ENCODE results near the gene SETD7. TPM values are rescaled to one million over a fixed set of nuclear protein-coding genes. Genes with fewer than 3 reads are reported as not detected.

Gene SETD7
- total RNA-seq, 1 donor from 2014 or later, result 51.8 TPM

- intact Hi-C loops (cut with DNase I), result no loop called here
- Histone ChIP-seq H3K9me3 (no peaks in the 10 kb centered on the region), H3K36me3 (peaks cover 0 to 72% of the 10 kb centered on the region in 2 donors), H3K4me1 (peaks cover 6% of the 10 kb centered on the region), H3K27me3 (no peaks in the 10 kb centered on the region), H3K4me3 (no peak overlapping the region), H3K27ac (no peak overlapping the region)
- TF ChIP-seq POLR2A (IDR thresholded peaks at IDR 0.05), result no peak
- TF ChIP-seq CTCF (IDR thresholded peaks at IDR 0.05), result no peak
- no peak for TF ChIP-seq POLR2AphosphoS5 (IDR thresholded peaks at IDR 0.05; ENCODE audit: insufficient read depth in 1 of 2, low read depth in 1 of 2)
- DNase-seq (ENCODE audit: extremely low spot score in 2 of 2), result no peak
Measured at GRCh38 chr4:139515531-139515958, 40.5 kb downstream of the SETD7 start.

DNA sequence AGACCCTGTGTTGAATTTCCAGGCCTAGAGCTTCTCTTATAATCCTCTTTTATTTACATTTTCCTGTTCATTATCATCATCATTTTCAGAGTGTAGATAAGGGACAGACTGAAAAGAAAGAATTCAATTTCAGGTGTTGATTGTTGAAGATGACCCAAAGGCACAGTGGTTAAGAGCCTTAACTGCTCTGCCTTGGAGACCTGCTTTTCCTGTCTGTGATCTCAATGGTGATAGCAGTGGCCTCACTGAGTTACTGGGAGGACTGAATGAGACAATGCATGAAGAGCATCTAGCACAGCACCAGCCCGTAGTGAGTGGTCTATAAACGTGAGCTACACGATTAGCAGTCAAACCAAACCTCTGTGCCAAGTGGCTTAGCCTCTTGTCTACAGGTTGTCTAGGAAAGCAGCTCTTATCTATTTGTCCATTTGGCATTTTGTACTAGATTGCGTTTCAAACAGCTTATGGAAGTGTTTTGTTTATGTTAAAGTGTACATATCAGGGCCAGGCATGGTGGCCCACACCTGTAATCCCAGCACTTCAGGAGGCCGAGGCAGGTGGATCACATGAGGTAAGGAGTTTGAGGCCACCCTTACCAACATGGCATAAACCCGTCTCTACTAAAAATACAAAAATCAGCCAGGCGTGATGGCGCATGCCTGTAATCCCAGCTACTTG lies 41.5 kb downstream of the SETD7 start:
- peaks cover 0 to 74% of the 10 kb centered on the region in 2 donors for H3K36me3 ChIP-seq
- TF ChIP-seq CTCF (IDR thresholded peaks at IDR 0.05) (no peak), POLR2AphosphoS5 (IDR thresholded peaks at IDR 0.05; ENCODE audit: insufficient read depth in 1 of 2, low read depth in 1 of 2) (no peak), POLR2A (IDR thresholded peaks at IDR 0.05) (no peak)
- intact Hi-C loops (cut with DNase I), result no loop called here
- H3K4me3 ChIP-seq, result no peak overlapping the region
- H3K27me3 ChIP-seq, result no peaks in the 10 kb centered on the region
- no peak for DNase-seq (ENCODE audit: extremely low spot score in 2 of 2)
- H3K9me3 ChIP-seq, result no peaks in the 10 kb centered on the region
- H3K4me1 ChIP-seq, result peaks cover 6% of the 10 kb centered on the region
- H3K27ac ChIP-seq, result no peak overlapping the region

DNA sequence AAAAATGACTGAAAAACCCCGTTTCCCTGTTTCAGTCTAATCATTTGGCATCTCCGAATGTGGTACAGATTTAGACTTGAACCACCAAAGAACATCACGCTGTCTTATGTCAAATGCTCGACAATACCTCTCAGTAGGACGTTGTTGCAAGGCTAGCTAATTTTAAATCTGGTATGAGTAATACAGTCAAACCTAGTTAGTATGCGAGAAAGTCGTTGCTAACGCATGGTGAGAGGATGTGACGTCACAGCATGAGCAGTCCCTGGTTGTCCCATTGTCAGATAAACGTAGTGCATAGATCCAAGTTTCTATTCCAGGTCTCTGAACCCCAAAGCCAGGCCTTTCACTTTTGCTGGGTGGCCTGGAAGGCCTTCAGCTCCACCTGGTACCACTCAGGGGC lies 44.7 kb downstream of the SETD7 start:
- H3K4me1 ChIP-seq, result peaks cover 6% of the 10 kb centered on the region
- intact Hi-C loops (cut with DNase I), result no loop called here
- no peak for TF ChIP-seq POLR2A (IDR thresholded peaks at IDR 0.05)
- no peak for TF ChIP-seq CTCF (IDR thresholded peaks at IDR 0.05)
- TF ChIP-seq POLR2AphosphoS5 (IDR thresholded peaks at IDR 0.05; ENCODE audit: insufficient read depth in 1 of 2, low read depth in 1 of 2), result no peak
- no peaks in the 10 kb centered on the region for H3K9me3 ChIP-seq
- no peak overlapping the region for H3K27ac ChIP-seq
- H3K27me3 ChIP-seq, result no peaks in the 10 kb centered on the region
- no peak for DNase-seq (ENCODE audit: extremely low spot score in 2 of 2)
- peaks cover 0 to 57% of the 10 kb centered on the region in 2 donors for H3K36me3 ChIP-seq
- H3K4me3 ChIP-seq, result no peak overlapping the region

- Histone ChIP-seq H3K9me3 (no peaks in the 10 kb centered on the region), H3K4me1 (no peaks in the 10 kb centered on the region), H3K27me3 (no peaks in the 10 kb centered on the region), H3K4me3 (no peak overlapping the region), H3K36me3 (peaks cover 0 to 61% of the 10 kb centered on the region in 2 donors), H3K27ac (no peak overlapping the region)
- TF ChIP-seq POLR2AphosphoS5 (IDR thresholded peaks at IDR 0.05; ENCODE audit: insufficient read depth in 1 of 2, low read depth in 1 of 2) (no peak), POLR2A (IDR thresholded peaks at IDR 0.05) (no peak), CTCF (IDR thresholded peaks at IDR 0.05) (no peak)
- intact Hi-C loops (cut with DNase I), result no loop called here
- DNase-seq (ENCODE audit: extremely low spot score in 2 of 2), result no peak
Measured at GRCh38 chr4:139509727-139510410, 46.1 kb downstream of the SETD7 start.

Measured in vagina (tissue), 2 donors.